T follicular helper cell (primary cell): ENCODE results near the gene TUBGCP5.

Source experiments
- DNase-seq: peaks from one replicate; pipeline ENCODE4 v3.0.0-alpha.2; 2020; ENCODE audit warnings: low read depth

Gene TUBGCP5

GRCh38 chr15:22978691-22979237, 60.6 kb downstream of the TUBGCP5 start:
- DNase-seq, result no peak

GRCh38 chr15:22974745-22975144, 64.6 kb downstream of the TUBGCP5 start:
- no peak for DNase-seq

- DNase-seq, result no peak
Measured at GRCh38 chr15:22973987-22974386, 65.4 kb downstream of the TUBGCP5 start.

- DNase-seq, result no peak
Measured at GRCh38 chr15:22973286-22973685, 66.1 kb downstream of the TUBGCP5 start.

- no peak for DNase-seq
Measured at GRCh38 chr15:22969489-22969888, 69.9 kb downstream of the TUBGCP5 start.

- DNase-seq, result no peak
Measured at GRCh38 chr15:22968366-22968765, 71.0 kb downstream of the TUBGCP5 start.

GRCh38 chr15:22967084-22967770, 72.1 kb downstream of the TUBGCP5 start:
- no peak for DNase-seq

- no peak for DNase-seq
Measured at GRCh38 chr15:22966321-22967083, 72.9 kb downstream of the TUBGCP5 start.

GRCh38 chr15:22963641-22964040, 75.7 kb downstream of the TUBGCP5 start:
- DNase-seq, result no peak

- DNase-seq, result no peak
Measured at GRCh38 chr15:22962611-22963010, 76.8 kb downstream of the TUBGCP5 start.

- DNase-seq, result no peak
Measured at GRCh38 chr15:22961762-22962161, 77.6 kb downstream of the TUBGCP5 start.

- DNase-seq, result no peak
Measured at GRCh38 chr15:22960556-22960955, 78.8 kb downstream of the TUBGCP5 start.

GRCh38 chr15:22960126-22960525, 79.2 kb downstream of the TUBGCP5 start:
- no peak for DNase-seq

- DNase-seq, result no peak
Measured at GRCh38 chr15:22959321-22960101, 79.9 kb downstream of the TUBGCP5 start.

- DNase-seq, result no peak
Measured at GRCh38 chr15:22958487-22959280, 80.7 kb downstream of the TUBGCP5 start.

GRCh38 chr15:22956978-22957260, 82.5 kb downstream of the TUBGCP5 start:
- DNase-seq, result no peak

- no peak for DNase-seq
Measured at GRCh38 chr15:22956257-22956977, 83.0 kb downstream of the TUBGCP5 start.

GRCh38 chr15:22955544-22956119, 83.7 kb downstream of the TUBGCP5 start:
- no peak for DNase-seq

GRCh38 chr15:22954798-22955543, 84.4 kb downstream of the TUBGCP5 start:
- DNase-seq, result no peak

GRCh38 chr15:22954326-22954725, 85.0 kb downstream of the TUBGCP5 start:
- DNase-seq, result no peak
